ENCODE results near the gene CACNB4. TPM values are rescaled to one million over a fixed set of nuclear protein-coding genes. Genes with fewer than 3 reads are reported as not detected.

CACNB4 gene
- total RNA-seq, 1 donor from 2014 or later, result 5.1 TPM

DNA sequence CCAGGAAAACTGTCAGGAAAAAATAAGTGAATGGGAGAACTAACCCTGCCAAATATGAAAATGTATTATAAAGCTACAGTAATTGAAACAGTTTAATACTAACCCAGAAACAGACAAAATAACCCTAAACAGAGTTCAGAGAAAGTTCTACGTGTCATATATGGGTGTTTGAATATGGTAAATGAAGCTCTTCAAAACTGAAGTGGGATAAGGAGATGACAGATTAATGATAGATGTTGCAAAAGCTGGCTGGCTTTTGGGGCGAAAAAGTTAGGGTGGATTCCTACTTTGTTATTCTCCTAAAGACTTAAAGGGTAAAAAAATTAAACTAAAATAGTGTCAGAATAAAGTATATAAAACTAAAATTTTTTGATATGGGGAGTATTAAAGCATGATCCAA, 168.8 kb downstream of the CACNB4 start:
- Mint-ChIP-seq H3K27me3 (ENCODE audit: unreplicated experiment) (no peaks in the 10 kb centered on the region), H3K27ac (ENCODE audit: unreplicated experiment) (no peak overlapping the region), H3K4me3 (ENCODE audit: unreplicated experiment) (no peak overlapping the region), H3K36me3 (ENCODE audit: unreplicated experiment) (no peaks in the 10 kb centered on the region), H3K4me1 (ENCODE audit: low read depth, unreplicated experiment) (no peaks in the 10 kb centered on the region), H3K9me3 (ENCODE audit: unreplicated experiment) (no peaks in the 10 kb centered on the region)
- TF ChIP-seq, protein P1, sequence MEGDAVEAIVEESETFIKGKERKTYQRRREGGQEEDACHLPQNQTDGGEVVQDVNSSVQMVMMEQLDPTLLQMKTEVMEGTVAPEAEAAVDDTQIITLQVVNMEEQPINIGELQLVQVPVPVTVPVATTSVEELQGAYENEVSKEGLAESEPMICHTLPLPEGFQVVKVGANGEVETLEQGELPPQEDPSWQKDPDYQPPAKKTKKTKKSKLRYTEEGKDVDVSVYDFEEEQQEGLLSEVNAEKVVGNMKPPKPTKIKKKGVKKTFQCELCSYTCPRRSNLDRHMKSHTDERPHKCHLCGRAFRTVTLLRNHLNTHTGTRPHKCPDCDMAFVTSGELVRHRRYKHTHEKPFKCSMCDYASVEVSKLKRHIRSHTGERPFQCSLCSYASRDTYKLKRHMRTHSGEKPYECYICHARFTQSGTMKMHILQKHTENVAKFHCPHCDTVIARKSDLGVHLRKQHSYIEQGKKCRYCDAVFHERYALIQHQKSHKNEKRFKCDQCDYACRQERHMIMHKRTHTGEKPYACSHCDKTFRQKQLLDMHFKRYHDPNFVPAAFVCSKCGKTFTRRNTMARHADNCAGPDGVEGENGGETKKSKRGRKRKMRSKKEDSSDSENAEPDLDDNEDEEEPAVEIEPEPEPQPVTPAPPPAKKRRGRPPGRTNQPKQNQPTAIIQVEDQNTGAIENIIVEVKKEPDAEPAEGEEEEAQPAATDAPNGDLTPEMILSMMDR (IDR thresholded peaks at IDR 0.05; ENCODE audit: partially characterized antibody, unreplicated experiment), result no peak
- no peak for DNase-seq

DNA sequence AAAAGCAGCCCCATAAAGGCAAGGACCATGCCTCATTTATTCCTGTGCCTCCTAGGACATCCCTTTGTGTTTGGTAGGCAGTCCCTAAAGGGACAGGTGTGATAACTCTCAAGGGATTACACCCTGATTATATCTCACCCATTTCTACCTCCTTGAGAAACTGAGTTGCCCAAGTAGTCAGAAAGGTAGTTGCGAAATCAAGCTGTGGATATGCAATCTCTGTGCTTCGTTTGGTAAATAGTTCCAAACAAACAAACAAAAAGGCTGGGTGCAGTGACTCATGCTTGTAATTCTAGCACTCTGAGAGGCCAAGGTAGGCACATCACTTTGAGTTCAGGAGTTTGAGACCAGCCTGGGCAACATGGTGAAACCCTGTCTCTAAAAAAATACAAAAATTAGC, 170.5 kb downstream of the CACNB4 start:
- H3K27ac Mint-ChIP-seq (ENCODE audit: unreplicated experiment), result no peak overlapping the region
- no peaks in the 10 kb centered on the region for H3K27me3 Mint-ChIP-seq (ENCODE audit: unreplicated experiment)
- H3K4me1 Mint-ChIP-seq (ENCODE audit: low read depth, unreplicated experiment), result no peaks in the 10 kb centered on the region
- TF ChIP-seq, protein P1 (IDR thresholded peaks at IDR 0.05; ENCODE audit: partially characterized antibody, unreplicated experiment), result no peak
- DNase-seq, result no peak
- no peak overlapping the region for H3K4me3 Mint-ChIP-seq (ENCODE audit: unreplicated experiment)
- H3K36me3 Mint-ChIP-seq (ENCODE audit: unreplicated experiment), result no peaks in the 10 kb centered on the region
- no peaks in the 10 kb centered on the region for H3K9me3 Mint-ChIP-seq (ENCODE audit: unreplicated experiment)

DNA sequence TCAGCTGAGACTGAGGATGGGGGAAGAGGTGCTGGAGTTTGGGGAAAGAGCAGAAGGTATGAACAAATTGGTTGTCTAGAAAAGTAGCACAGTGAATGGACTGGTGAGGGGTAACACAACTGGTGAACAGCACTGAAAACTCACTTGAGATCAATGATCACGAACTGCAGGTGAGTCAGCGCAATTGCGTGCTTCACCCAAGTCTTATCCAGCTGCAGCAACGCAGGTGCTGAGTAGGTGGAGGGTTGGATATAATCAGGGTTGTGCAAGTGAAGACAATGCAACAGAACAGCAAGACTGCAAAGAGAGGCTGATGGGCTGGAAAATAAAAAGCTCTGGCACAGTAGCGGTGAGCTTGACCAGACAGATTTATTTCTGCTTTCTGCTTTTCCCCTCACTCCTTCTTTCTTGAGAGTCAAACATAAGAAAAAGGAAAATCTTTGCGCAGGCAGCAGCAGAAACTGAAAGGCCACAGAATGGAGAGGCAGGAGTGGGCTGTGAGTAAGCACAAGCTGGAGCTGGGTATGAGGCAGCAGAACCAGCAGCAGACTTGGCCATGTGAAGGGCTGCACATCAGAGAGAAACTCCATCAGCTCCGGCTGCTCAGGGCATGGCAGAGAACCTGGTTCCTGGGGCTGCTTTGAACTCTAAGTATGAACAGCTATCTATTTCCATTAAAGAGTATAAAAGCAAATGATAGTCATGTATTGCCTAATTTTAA, 171.2 kb downstream of the CACNB4 start:
- no peaks in the 10 kb centered on the region for H3K36me3 Mint-ChIP-seq (ENCODE audit: unreplicated experiment)
- no peaks in the 10 kb centered on the region for H3K27me3 Mint-ChIP-seq (ENCODE audit: unreplicated experiment)
- no peaks in the 10 kb centered on the region for H3K9me3 Mint-ChIP-seq (ENCODE audit: unreplicated experiment)
- H3K4me3 Mint-ChIP-seq (ENCODE audit: unreplicated experiment), result no peak overlapping the region
- no peaks in the 10 kb centered on the region for H3K4me1 Mint-ChIP-seq (ENCODE audit: low read depth, unreplicated experiment)
- TF ChIP-seq, protein P1 (IDR thresholded peaks at IDR 0.05; ENCODE audit: partially characterized antibody, unreplicated experiment), result no peak
- DNase-seq, result no peak
- no peak overlapping the region for H3K27ac Mint-ChIP-seq (ENCODE audit: unreplicated experiment)

DNA sequence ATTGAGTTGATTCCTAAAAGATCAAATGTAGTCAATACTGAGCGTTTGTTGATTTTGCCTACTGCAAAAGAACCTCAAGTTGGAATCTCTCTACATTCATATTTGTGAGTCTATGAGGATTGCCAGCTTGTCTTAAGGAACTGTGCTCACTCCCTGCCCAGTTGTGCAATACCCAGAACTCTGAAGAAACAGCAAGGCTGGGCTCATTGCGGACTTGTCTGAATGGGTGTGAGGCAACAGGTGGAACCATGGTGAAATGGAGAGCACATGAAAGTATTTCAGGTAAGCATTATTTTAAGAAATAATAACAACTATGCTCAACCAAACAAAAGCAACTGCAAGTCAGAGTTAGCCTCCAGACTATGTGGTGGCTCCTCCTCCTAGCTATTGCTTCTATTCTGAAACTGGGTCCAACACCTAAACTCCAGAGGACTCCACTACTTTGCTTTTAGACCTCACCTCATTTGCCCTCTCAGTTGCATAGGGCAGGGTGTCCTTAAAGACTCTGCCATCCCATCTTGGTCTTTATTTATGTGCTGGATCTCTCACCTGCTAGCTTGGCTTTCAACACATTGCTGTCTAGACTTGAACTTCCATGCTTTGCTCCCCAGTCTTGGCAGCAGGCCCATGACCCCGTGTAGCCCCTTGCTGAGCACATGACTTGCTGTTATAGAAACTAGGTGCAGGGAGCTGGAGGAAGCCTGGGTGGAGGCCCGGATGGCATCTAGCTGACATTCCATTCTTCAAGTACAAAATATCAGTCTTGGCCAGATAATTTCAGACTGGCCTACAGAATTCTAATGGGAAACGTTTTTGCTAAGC, 175.8 kb downstream of the CACNB4 start:
- Mint-ChIP-seq H3K36me3 (ENCODE audit: unreplicated experiment) (no peaks in the 10 kb centered on the region), H3K9me3 (ENCODE audit: unreplicated experiment) (no peaks in the 10 kb centered on the region), H3K4me3 (ENCODE audit: unreplicated experiment) (no peak overlapping the region), H3K27me3 (ENCODE audit: unreplicated experiment) (no peaks in the 10 kb centered on the region), H3K4me1 (ENCODE audit: low read depth, unreplicated experiment) (no peaks in the 10 kb centered on the region), H3K27ac (ENCODE audit: unreplicated experiment) (no peak overlapping the region)
- TF ChIP-seq, protein P1 (IDR thresholded peaks at IDR 0.05; ENCODE audit: partially characterized antibody, unreplicated experiment), result no peak
- DNase-seq, result no peak

DNA sequence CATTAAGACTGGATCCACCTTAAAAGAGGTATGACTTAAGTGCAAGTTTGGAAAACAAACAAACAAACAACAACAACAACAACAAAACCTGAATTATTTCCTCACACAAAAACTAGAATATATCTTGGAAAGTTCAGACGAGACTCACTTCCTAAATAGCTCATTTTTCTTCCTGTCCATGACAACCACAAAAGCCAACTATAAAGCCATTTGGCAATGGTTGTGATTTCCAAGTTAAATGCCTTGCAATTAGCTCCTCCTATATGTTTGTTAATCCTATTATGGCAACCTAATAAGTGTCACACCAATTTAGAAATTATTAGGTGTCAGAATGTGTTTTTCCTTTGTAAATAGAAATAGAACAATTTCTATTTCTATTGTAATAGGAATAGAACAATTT, 179.1 kb downstream of the CACNB4 start:
- TF ChIP-seq, protein P1 (IDR thresholded peaks at IDR 0.05; ENCODE audit: partially characterized antibody, unreplicated experiment), result no peak
- H3K9me3 Mint-ChIP-seq (ENCODE audit: unreplicated experiment), result no peaks in the 10 kb centered on the region
- no peaks in the 10 kb centered on the region for H3K27me3 Mint-ChIP-seq (ENCODE audit: unreplicated experiment)
- no peak for DNase-seq
- H3K4me1 Mint-ChIP-seq (ENCODE audit: low read depth, unreplicated experiment), result peaks cover 2% of the 10 kb centered on the region
- H3K4me3 Mint-ChIP-seq (ENCODE audit: unreplicated experiment), result no peak overlapping the region
- no peak overlapping the region for H3K27ac Mint-ChIP-seq (ENCODE audit: unreplicated experiment)
- no peaks in the 10 kb centered on the region for H3K36me3 Mint-ChIP-seq (ENCODE audit: unreplicated experiment)
